HepG2 (cell line): ENCODE measurements around the gene ANKS3. TPM values are rescaled to one million over a fixed set of nuclear protein-coding genes. Genes with fewer than 3 reads are reported as not detected.
A peak's percentile ranks its signal among the peaks of the same experiment; 100 is the strongest.

Experiments
- FOXA1 ChIP-seq, 2 experiments: fragments of 450-650 bp in 1 of 2; sonication (generic) in 1 of 2; formaldehyde crosslinking in 1 of 2; IDR thresholded peaks; 2 replicates each; pipeline versions ENCODE4 v1.4.0 to v1.6.1; 2016 to 2020; ENCODE audit warnings: missing genetic modification reagents in 1 of 2
- FOXP4 ChIP-seq: sonication (generic); formaldehyde crosslinking; IDR thresholded peaks from 2 replicates; pipeline ENCODE4 v1.4.0; 2020; ENCODE audit warnings: missing genetic modification reagents
- RAD21 ChIP-seq: fragments of 450-650 bp; formaldehyde crosslinking; IDR thresholded peaks from 2 replicates; pipeline ENCODE4 v1.5.0; 2020; ENCODE audit warnings: mild to moderate bottlenecking
- RARG ChIP-seq: sonication (generic); formaldehyde crosslinking; IDR thresholded peaks from 2 replicates; pipeline ENCODE4 v1.4.0; 2020; ENCODE audit warnings: low read depth, mild to moderate bottlenecking, missing genetic modification reagents
- REPIN1 ChIP-seq: sonication (generic); formaldehyde crosslinking; IDR thresholded peaks from 2 replicates; pipeline ENCODE4 v1.8.0; 2022; ENCODE audit warnings: missing genetic modification reagents, low read depth, mild to moderate bottlenecking, borderline replicate concordance
- SMAD3 ChIP-seq: sonication (generic); formaldehyde crosslinking; IDR thresholded peaks from 2 replicates; pipeline ENCODE4 v1.4.0; 2020; ENCODE audit warnings: missing genetic modification reagents
- TBL1XR1 ChIP-seq: fragments of 150-350 bp; IDR thresholded peaks from 2 replicates; pipeline ENCODE4 v1.6.1; 2014; ENCODE audit warnings: borderline replicate concordance, low read length; ENCODE audit not compliant: partially characterized antibody
- THAP8 ChIP-seq: sonication (generic); formaldehyde crosslinking; IDR thresholded peaks from 2 replicates; pipeline ENCODE4 v1.5.1; 2020; ENCODE audit warnings: missing genetic modification reagents, mild to moderate bottlenecking, borderline replicate concordance
- ZNF558 ChIP-seq: sonication (generic); formaldehyde crosslinking; IDR thresholded peaks from 2 replicates; pipeline ENCODE4 v1.9.0; 2022; ENCODE audit warnings: mild to moderate bottlenecking, missing genetic modification reagents, borderline replicate concordance
- ZNF563 ChIP-seq: sonication (generic); formaldehyde crosslinking; IDR thresholded peaks from 2 replicates; pipeline ENCODE4 v1.8.0; 2022; ENCODE audit warnings: mild to moderate bottlenecking, moderate library complexity, missing genetic modification reagents
- polyA plus RNA-seq, 8 experiments: library from polyadenylated mRNA; depleted of rRNA in 3 of 8; stranded (reverse) in 7 of 8; unstranded in 1 of 8; fragments of >200 nt; fragmentation: Illumina TruSeq in 4 of 8; extraction: Trizol in 4 of 8; gene quantifications; 2 replicates each; pipeline versions ENCODE4 v1.2.1 to v1.2.3, GENCODE V29; 2011 to 2016; ENCODE audit warnings: low read depth in 4 of 8, missing spikeins in 1 of 8, mixed read lengths in 1 of 8; ENCODE audit not compliant: insufficient read depth in 1 of 8
- total RNA-seq, 5 experiments: library from RNA; depleted of rRNA; stranded (reverse); fragments of >200 nt; fragmentation: Illumina TruSeq; extraction: Trizol; gene quantifications; 2 replicates each; pipeline ENCODE4 v1.2.3, GENCODE V29; 2016; ENCODE audit warnings: low read depth in 1 of 5
- TF ChIP-seq, protein P1 (sequence below): sonication (generic); formaldehyde crosslinking; IDR thresholded peaks from 2 replicates; pipeline ENCODE4 v1.4.0; 2020; ENCODE audit warnings: mild to moderate bottlenecking, missing genetic modification reagents
- TF ChIP-seq, protein P2 (sequence below): IDR thresholded peaks from 2 replicates; pipeline ENCODE4 v1.6.1; 2016; ENCODE audit warnings: low read depth, missing genetic modification reagents, missing compliant biosample characterization
- TF ChIP-seq, protein P3 (sequence below): sonication (generic); formaldehyde crosslinking; IDR thresholded peaks from 2 replicates; pipeline ENCODE4 v1.5.0; 2020; ENCODE audit warnings: missing genetic modification reagents, mild to moderate bottlenecking, borderline replicate concordance
- TF ChIP-seq, protein P4 (sequence below): sonication (generic); formaldehyde crosslinking; IDR thresholded peaks from 2 replicates; pipeline ENCODE4 v1.9.0; 2021; ENCODE audit warnings: missing genetic modification reagents, borderline replicate concordance

The ANKS3 gene
- total and polyA plus RNA-seq, 2 of the 13 experiments (the other 11 are each of a cell fraction or from before 2014, with no cell fraction given): 11.4 to 15.9 TPM

- TF ChIP-seq FOXA1 (IDR thresholded peaks at IDR 0.05) (no peak), FOXA1 (CRISPR knock-in tag; IDR thresholded peaks at IDR 0.05) (no peak), REPIN1 (CRISPR knock-in tag) (no peak), SMAD3 (CRISPR knock-in tag) (no peak), RARG (no peak), ZNF558 (CRISPR knock-in tag) (0 out of 2 replicates have a peak, but pooled peaks have one; percentile 27), FOXP4 (CRISPR knock-in tag) (no peak), TBL1XR1 (no peak), ZNF563 (no peak), RAD21 (peak; percentile 24; the same call in 1 of the 2 replicates), THAP8 (no peak)
- TF ChIP-seq, protein P1, sequence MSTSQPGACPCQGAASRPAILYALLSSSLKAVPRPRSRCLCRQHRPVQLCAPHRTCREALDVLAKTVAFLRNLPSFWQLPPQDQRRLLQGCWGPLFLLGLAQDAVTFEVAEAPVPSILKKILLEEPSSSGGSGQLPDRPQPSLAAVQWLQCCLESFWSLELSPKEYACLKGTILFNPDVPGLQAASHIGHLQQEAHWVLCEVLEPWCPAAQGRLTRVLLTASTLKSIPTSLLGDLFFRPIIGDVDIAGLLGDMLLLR (CRISPR knock-in tag): no peak
- TF ChIP-seq, protein P2, sequence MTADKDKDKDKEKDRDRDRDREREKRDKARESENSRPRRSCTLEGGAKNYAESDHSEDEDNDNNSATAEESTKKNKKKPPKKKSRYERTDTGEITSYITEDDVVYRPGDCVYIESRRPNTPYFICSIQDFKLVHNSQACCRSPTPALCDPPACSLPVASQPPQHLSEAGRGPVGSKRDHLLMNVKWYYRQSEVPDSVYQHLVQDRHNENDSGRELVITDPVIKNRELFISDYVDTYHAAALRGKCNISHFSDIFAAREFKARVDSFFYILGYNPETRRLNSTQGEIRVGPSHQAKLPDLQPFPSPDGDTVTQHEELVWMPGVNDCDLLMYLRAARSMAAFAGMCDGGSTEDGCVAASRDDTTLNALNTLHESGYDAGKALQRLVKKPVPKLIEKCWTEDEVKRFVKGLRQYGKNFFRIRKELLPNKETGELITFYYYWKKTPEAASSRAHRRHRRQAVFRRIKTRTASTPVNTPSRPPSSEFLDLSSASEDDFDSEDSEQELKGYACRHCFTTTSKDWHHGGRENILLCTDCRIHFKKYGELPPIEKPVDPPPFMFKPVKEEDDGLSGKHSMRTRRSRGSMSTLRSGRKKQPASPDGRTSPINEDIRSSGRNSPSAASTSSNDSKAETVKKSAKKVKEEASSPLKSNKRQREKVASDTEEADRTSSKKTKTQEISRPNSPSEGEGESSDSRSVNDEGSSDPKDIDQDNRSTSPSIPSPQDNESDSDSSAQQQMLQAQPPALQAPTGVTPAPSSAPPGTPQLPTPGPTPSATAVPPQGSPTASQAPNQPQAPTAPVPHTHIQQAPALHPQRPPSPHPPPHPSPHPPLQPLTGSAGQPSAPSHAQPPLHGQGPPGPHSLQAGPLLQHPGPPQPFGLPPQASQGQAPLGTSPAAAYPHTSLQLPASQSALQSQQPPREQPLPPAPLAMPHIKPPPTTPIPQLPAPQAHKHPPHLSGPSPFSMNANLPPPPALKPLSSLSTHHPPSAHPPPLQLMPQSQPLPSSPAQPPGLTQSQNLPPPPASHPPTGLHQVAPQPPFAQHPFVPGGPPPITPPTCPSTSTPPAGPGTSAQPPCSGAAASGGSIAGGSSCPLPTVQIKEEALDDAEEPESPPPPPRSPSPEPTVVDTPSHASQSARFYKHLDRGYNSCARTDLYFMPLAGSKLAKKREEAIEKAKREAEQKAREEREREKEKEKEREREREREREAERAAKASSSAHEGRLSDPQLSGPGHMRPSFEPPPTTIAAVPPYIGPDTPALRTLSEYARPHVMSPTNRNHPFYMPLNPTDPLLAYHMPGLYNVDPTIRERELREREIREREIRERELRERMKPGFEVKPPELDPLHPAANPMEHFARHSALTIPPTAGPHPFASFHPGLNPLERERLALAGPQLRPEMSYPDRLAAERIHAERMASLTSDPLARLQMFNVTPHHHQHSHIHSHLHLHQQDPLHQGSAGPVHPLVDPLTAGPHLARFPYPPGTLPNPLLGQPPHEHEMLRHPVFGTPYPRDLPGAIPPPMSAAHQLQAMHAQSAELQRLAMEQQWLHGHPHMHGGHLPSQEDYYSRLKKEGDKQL (CRISPR knock-in tag): no peak
- TF ChIP-seq, protein P3, sequence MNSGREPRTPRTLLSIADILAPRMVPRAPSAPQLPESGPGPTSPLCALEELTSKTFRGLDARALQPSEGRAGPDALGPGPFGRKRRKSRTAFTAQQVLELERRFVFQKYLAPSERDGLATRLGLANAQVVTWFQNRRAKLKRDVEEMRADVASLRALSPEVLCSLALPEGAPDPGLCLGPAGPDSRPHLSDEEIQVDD (CRISPR knock-in tag): no peak
- TF ChIP-seq, protein P4, sequence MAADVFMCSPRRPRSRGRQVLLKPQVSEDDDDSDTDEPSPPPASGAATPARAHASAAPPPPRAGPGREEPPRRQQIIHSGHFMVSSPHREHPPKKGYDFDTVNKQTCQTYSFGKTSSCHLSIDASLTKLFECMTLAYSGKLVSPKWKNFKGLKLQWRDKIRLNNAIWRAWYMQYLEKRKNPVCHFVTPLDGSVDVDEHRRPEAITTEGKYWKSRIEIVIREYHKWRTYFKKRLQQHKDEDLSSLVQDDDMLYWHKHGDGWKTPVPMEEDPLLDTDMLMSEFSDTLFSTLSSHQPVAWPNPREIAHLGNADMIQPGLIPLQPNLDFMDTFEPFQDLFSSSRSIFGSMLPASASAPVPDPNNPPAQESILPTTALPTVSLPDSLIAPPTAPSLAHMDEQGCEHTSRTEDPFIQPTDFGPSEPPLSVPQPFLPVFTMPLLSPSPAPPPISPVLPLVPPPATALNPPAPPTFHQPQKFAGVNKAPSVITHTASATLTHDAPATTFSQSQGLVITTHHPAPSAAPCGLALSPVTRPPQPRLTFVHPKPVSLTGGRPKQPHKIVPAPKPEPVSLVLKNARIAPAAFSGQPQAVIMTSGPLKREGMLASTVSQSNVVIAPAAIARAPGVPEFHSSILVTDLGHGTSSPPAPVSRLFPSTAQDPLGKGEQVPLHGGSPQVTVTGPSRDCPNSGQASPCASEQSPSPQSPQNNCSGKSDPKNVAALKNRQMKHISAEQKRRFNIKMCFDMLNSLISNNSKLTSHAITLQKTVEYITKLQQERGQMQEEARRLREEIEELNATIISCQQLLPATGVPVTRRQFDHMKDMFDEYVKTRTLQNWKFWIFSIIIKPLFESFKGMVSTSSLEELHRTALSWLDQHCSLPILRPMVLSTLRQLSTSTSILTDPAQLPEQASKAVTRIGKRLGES (CRISPR knock-in tag): no peak
These were observed 41.4 kb downstream of the ANKS3 start (continued) for GRCh38 chr16:4692460-4693295.
